Panc1 (cell line): ENCODE measurements around the gene HDAC6. TPM values are rescaled to one million over a fixed set of nuclear protein-coding genes. Genes with fewer than 3 reads are reported as not detected.
"Not testable (repeated sequence)": the region's sequence is repeated elsewhere in the genome, so short reads cannot be mapped to it uniquely, and the experiment has no call there.

Experiments
- ATAC-seq: fragments of 200-7000 bp; cut with Tn5 transposase; 2 replicates; pipeline ENCODE4 v1.9.1; 2020; ENCODE audit warnings: mild to moderate bottlenecking, moderate library complexity
- BruUV-seq: library from RNA; stranded (reverse); fragments of 400-500 nt; replicated peaks from 2 replicates; lab custom pipeline; 2021; lab: Mats Ljungman, UMichigan
- CTCF ChIA-PET: fragments of 300-600 bp; sonication (Branson Sonifier 250); formaldehyde crosslinking; loops from one replicate; lab custom pipeline; 2022; ENCODE audit warnings: antibody characterized with exemption; lab: Charles Lee
- POLR2A ChIA-PET: fragments of 300-600 bp; sonication (Branson Sonifier 250); formaldehyde crosslinking; loops from one replicate; lab custom pipeline; 2022; ENCODE audit warnings: antibody characterized with exemption; lab: Charles Lee
- DNase-seq: peaks from one replicate; pipeline ENCODE4 v3.0.0-alpha.2; 2010; ENCODE audit warnings: low read depth, low spot score
- H3K27ac ChIP-seq: 2 replicates; pipeline ENCODE4 v1.5.1; 2011; ENCODE audit warnings: mild to moderate bottlenecking, low read length, inconsistent platforms
- H3K27me3 ChIP-seq: fragments of 200-500 bp; sonication (Bioruptor generic); 2 replicates; pipeline ENCODE4 v1.6.0; 2014; ENCODE audit warnings: low read length, inconsistent platforms; ENCODE audit not compliant: control insufficient read depth, insufficient read depth
- H3K36me3 ChIP-seq: fragments of 200-500 bp; sonication (Bioruptor generic); 2 replicates; pipeline ENCODE4 v1.5.1; 2014; ENCODE audit warnings: inconsistent platforms, mild to moderate bottlenecking, low read length, moderate library complexity; ENCODE audit not compliant: control insufficient read depth, insufficient read depth
- H3K4me1 ChIP-seq: 2 replicates; pipeline ENCODE4 v1.5.1; 2011; ENCODE audit warnings: inconsistent platforms, mild to moderate bottlenecking, low read length, moderate library complexity; ENCODE audit not compliant: control insufficient read depth, insufficient read depth
- H3K4me3 ChIP-seq, 2 experiments: 2 replicates each; pipeline ENCODE4 v1.5.1; 2011 to 2012; ENCODE audit warnings: low read depth in 2 of 2, low read length in 2 of 2, mild to moderate bottlenecking in 2 of 2, inconsistent platforms in 1 of 2, moderate library complexity in 1 of 2
- H3K9me3 ChIP-seq: fragments of 200-500 bp; sonication (Bioruptor generic); 2 replicates; pipeline ENCODE4 v1.5.1; 2014; ENCODE audit warnings: low read depth, mild to moderate bottlenecking, inconsistent platforms, low read length, moderate library complexity; ENCODE audit not compliant: control insufficient read depth, insufficient read depth
- CTCF ChIP-seq: fragments of 450-650 bp; IDR thresholded peaks from 2 replicates; pipeline ENCODE4 v1.5.1; 2017; ENCODE audit warnings: mild to moderate bottlenecking
- POLR2AphosphoS5 ChIP-seq: IDR thresholded peaks from 2 replicates; pipeline ENCODE4 v1.6.1; 2012; ENCODE audit warnings: mild to moderate bottlenecking, low read depth, low read length, moderate library complexity
- REST ChIP-seq, 2 experiments: IDR thresholded peaks; 2 replicates each; pipeline ENCODE4 v1.6.1; 2011 to 2012; ENCODE audit warnings: low read depth in 2 of 2, control low read depth in 1 of 2, low read length in 1 of 2, mild to moderate bottlenecking in 1 of 2, moderate library complexity in 1 of 2; ENCODE audit not compliant: insufficient read depth in 1 of 2
- SIN3A ChIP-seq: IDR thresholded peaks from 2 replicates; pipeline ENCODE4 v1.6.1; 2012; ENCODE audit warnings: low read depth, mild to moderate bottlenecking, low read length, moderate library complexity, borderline replicate concordance; ENCODE audit not compliant: insufficient read depth
- TCF7L2 ChIP-seq: IDR thresholded peaks from 2 replicates; pipeline ENCODE4 v1.6.1; 2011; ENCODE audit warnings: mild to moderate bottlenecking, low read depth, low read length, inconsistent platforms
- in situ Hi-C: cut with HindIII; loops from 2 replicates; pipeline ENCODE4 v1.10.0; 2016; ENCODE audit warnings: low sequenced_read_pairs, low pct_unique_long_range_greater_than_20kb
- intact Hi-C: fragments of 100-400 bp; cut with micrococcal nuclease; formaldehyde crosslinking; loops from one replicate; pipeline ENCODE4 v1.10.0; 2022; ENCODE audit not compliant: unreplicated experiment
- total RNA-seq: library from RNA; stranded (reverse); gene quantifications from one replicate; pipeline ENCODE4 v1.2.1, GENCODE V29; 2021; ENCODE audit not compliant: unreplicated experiment

HDAC6 gene
- total RNA-seq, 1 experiment from 2014 or later = 97.1 TPM

GRCh38 chrX:48848847-48849246 is 47.0 kb downstream of the HDAC6 start:
- no peaks in the 10 kb centered on the region for H3K4me1 ChIP-seq
- H3K9me3 ChIP-seq = no peaks in the 10 kb centered on the region
- no peak overlapping the region for H3K27ac ChIP-seq
- H3K36me3 ChIP-seq = no peaks in the 10 kb centered on the region
- ATAC-seq (no peak), DNase-seq (no peak)
- CTCF ChIA-PET = no interaction called here
- in situ Hi-C loops (no loop called here), intact Hi-C loops (no loop called here)
- no TSS peak for BruUV-seq
- H3K27me3 ChIP-seq = no peaks in the 10 kb centered on the region
- H3K4me3 ChIP-seq = no peak overlapping the region
- TF ChIP-seq POLR2AphosphoS5 = no peak
- no peak for TF ChIP-seq REST (IDR thresholded peaks at IDR 0.05; ENCODE audit: insufficient read depth in 1 of 2, low read depth in 2 of 2, low read length in 1 of 2)
- no peak for TF ChIP-seq SIN3A
- TF ChIP-seq CTCF = no peak
- TF ChIP-seq TCF7L2 = no peak
- POLR2A ChIA-PET = no interaction called here

GRCh38 chrX:48852857-48853256 is 51.0 kb downstream of the HDAC6 start:
- Histone ChIP-seq H3K36me3 (no peaks in the 10 kb centered on the region), H3K4me1 (no peaks in the 10 kb centered on the region), H3K27me3 (no peaks in the 10 kb centered on the region), H3K27ac (no peak overlapping the region), H3K4me3 (no peak overlapping the region), H3K9me3 (no peaks in the 10 kb centered on the region)
- in situ Hi-C loops = no loop called here
- no TSS peak for BruUV-seq
- POLR2A ChIA-PET = no interaction called here
- TF ChIP-seq REST (IDR thresholded peaks at IDR 0.05; ENCODE audit: insufficient read depth in 1 of 2, low read depth in 2 of 2, low read length in 1 of 2) (no peak), SIN3A (no peak), POLR2AphosphoS5 (no peak), CTCF (no peak), TCF7L2 (no peak)
- CTCF ChIA-PET = no interaction called here
- intact Hi-C loops = no loop called here
- no peak for DNase-seq
- no peak for ATAC-seq

- H3K36me3 ChIP-seq, H3K27ac ChIP-seq, BruUV-seq, ATAC-seq, H3K4me1 ChIP-seq, H3K27me3 ChIP-seq, DNase-seq, intact Hi-C loops, H3K9me3 ChIP-seq, in situ Hi-C loops, CTCF ChIA-PET, POLR2A ChIA-PET, H3K4me3 ChIP-seq: not testable (repeated sequence)
These were observed 51.6 kb downstream of the HDAC6 start for GRCh38 chrX:48853494-48853893.
